ENCODE results near the gene RNFT2.

DNA sequence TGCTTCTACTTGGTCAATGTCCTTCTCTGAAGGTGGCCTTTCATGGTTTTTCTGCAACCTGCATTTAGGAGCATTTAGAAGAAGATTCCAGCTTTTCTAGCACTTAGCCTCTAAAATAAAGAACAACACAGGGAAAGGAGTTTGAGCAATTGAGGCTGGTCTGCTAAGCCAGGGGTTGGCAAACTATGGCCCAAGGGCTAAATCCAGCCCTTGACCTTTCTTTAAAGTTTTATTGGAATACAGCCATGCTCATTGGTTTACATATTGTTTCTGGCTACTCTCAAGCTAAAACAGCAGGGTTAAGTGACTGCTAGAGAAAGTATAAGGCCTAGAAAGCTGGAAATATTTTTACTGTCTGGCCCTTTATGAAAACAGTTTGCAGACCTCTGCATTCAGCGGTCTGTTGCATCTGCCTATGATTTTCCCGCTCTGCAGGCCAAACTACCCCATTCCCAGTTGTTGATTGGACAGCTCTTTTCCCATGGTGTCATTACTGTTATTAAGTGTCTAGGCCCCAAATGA is 39.5 kb upstream of the RNFT2 start:
- TF ChIP-seq, protein P1, sequence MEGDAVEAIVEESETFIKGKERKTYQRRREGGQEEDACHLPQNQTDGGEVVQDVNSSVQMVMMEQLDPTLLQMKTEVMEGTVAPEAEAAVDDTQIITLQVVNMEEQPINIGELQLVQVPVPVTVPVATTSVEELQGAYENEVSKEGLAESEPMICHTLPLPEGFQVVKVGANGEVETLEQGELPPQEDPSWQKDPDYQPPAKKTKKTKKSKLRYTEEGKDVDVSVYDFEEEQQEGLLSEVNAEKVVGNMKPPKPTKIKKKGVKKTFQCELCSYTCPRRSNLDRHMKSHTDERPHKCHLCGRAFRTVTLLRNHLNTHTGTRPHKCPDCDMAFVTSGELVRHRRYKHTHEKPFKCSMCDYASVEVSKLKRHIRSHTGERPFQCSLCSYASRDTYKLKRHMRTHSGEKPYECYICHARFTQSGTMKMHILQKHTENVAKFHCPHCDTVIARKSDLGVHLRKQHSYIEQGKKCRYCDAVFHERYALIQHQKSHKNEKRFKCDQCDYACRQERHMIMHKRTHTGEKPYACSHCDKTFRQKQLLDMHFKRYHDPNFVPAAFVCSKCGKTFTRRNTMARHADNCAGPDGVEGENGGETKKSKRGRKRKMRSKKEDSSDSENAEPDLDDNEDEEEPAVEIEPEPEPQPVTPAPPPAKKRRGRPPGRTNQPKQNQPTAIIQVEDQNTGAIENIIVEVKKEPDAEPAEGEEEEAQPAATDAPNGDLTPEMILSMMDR (IDR thresholded peaks at IDR 0.05 in 4 of 5, conservative IDR thresholded peaks at IDR 0.05 in 1 of 5) = no peak
- no peak for TF ChIP-seq POLR2A (IDR thresholded peaks at IDR 0.05)
